ENCODE results near the gene TTLL11. TPM values are rescaled to one million over a fixed set of nuclear protein-coding genes. Genes with fewer than 3 reads are reported as not detected.

TTLL11 gene
- total RNA-seq, 4 donors from 2014 or later = 3.2 to 11.8 (median 9.0) TPM

DNA sequence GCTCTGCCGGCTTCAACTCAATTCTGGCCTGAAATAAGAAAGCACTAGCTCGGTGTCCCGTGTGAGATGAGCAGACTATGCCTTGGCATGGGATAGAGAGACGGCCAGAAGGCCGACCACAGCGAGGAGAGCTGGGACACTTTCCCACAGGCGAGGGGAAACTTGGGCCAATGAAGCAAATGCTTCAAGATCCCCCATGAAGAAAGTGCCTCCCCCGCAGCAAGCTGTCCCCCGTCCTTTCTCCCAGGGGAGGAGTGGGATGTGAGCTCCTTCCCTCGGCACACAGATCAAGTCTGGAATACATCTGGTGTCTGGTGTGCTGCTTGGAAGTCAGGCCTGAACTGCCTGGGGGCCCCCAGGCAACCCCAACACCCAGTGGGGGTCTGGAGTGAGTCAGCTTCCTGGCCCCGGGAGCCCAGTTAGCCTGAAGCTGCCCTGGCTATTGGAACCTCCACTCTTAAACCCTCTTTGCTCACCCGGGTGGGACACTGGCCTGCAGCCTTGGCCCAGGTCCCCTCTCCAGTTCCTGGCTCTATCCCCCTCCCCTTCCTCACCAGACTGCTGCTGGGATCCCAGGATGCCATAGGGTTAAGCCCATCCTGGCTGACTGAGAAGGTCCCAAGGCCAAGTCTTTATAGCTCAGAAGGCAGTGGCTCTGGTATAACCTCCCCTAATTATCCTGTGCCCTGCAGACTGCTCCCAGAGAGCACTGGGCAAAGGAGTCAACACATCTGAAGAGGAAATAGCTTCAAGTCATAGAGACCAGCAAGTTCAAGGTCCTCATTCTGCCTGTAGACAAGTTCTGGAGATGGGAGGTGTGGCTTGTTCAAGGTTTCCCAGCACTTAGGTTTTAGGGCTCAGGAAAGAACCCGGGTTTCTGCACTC lies 205.3 kb downstream of the TTLL11 start:
- no peaks in the 10 kb centered on the region for H3K9me3 ChIP-seq
- intact Hi-C loops (cut with DNase I) = no loop called here
- TF ChIP-seq POLR2A (IDR thresholded peaks at IDR 0.05) = no peak
- TF ChIP-seq, protein P1, sequence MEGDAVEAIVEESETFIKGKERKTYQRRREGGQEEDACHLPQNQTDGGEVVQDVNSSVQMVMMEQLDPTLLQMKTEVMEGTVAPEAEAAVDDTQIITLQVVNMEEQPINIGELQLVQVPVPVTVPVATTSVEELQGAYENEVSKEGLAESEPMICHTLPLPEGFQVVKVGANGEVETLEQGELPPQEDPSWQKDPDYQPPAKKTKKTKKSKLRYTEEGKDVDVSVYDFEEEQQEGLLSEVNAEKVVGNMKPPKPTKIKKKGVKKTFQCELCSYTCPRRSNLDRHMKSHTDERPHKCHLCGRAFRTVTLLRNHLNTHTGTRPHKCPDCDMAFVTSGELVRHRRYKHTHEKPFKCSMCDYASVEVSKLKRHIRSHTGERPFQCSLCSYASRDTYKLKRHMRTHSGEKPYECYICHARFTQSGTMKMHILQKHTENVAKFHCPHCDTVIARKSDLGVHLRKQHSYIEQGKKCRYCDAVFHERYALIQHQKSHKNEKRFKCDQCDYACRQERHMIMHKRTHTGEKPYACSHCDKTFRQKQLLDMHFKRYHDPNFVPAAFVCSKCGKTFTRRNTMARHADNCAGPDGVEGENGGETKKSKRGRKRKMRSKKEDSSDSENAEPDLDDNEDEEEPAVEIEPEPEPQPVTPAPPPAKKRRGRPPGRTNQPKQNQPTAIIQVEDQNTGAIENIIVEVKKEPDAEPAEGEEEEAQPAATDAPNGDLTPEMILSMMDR (IDR thresholded peaks at IDR 0.05) = no peak
- no peak overlapping the region for H3K27ac ChIP-seq
- 58 to 76% methylated on average over 5 of the region's 13 CpGs for WGBS, 2 donors
- H3K4me3 ChIP-seq = no peak overlapping the region
- no peaks in the 10 kb centered on the region for H3K27me3 ChIP-seq
- H3K36me3 ChIP-seq = no peaks in the 10 kb centered on the region
- no peak for DNase-seq
- H3K4me1 ChIP-seq = peaks cover 0 to 4% (median 0%) of the 10 kb centered on the region in 3 donors

DNA sequence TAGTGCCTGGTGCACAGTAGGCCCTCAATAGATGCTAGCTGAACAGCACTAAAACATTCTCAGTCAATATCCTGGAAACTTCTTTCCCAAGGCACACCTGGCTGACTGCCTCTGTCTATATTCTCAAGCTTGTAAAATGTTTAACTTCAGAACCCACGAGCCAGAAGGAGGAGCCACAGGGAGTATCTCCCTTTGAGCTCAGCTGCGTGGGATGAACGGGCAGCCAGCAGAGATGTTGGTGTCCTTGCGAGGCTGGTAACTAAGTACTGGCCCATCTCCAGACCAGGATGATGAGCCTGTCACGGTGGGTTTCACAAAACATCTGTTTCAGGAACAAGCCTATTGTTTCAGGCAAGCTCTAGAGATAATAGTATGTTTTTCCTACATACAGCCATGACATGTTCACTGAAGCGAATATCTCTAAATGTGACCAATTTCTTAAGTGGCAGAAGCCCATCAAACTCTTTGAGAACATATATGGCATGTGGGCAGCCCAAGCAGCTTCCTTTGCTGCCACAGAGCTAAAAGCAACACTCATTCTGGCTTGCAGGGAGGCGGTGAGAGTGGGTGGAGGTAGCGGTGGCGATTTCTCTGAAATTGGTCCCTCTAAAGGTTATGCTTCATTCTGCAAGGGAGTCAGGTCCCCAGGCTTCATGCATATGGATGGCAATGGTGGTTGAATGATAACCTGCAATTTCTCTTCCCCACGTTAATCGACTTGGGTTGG lies 206.2 kb downstream of the TTLL11 start:
- TF ChIP-seq POLR2A (IDR thresholded peaks at IDR 0.05) = no peak
- TF ChIP-seq, protein P1 (IDR thresholded peaks at IDR 0.05) = no peak
- Histone ChIP-seq H3K4me1 (peaks cover 0 to 4% (median 0%) of the 10 kb centered on the region in 3 donors), H3K36me3 (no peaks in the 10 kb centered on the region), H3K4me3 (no peak overlapping the region), H3K27me3 (no peaks in the 10 kb centered on the region), H3K9me3 (no peaks in the 10 kb centered on the region), H3K27ac (no peak overlapping the region)
- intact Hi-C loops (cut with DNase I) = no loop called here
- DNase-seq = no peak
- 70 to 86% methylated on average over 9 to 11 of the region's 11 CpGs for WGBS, 2 donors

DNA sequence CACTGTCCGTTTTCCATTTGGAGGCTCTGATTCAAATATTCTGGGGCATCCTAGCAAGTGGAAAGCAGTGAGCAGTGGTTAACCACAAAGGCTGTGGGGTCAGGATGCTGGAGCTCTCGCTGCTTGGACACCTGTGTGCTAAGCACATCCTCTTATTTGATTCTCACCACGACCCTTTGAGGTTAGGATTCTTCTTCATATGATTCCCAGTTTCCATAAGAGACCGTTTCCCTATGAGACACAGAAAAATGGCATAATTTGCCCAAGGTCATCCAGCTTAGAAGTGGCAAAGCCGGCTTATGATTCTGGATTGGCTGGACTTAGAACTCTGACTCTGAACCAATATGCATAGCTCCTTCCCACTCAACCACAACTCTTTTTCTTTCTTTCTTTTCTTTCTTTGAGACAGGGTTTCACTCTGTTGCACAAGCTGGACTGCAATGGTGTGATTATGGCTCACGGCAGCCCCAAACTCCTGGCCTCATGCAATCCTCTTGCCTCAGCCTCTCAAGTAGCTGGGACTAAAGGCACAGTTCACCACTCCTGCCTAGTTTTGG lies 207.7 kb downstream of the TTLL11 start:
- no peaks in the 10 kb centered on the region for H3K36me3 ChIP-seq
- DNase-seq = no peak
- intact Hi-C loops (cut with DNase I) = no loop called here
- no peaks in the 10 kb centered on the region for H3K27me3 ChIP-seq
- 68 to 76% methylated on average over 6 of the region's 6 CpGs for WGBS, 2 donors
- H3K4me1 ChIP-seq = peaks cover 0 to 4% (median 0%) of the 10 kb centered on the region in 3 donors
- no peak overlapping the region for H3K27ac ChIP-seq
- no peak overlapping the region for H3K4me3 ChIP-seq
- H3K9me3 ChIP-seq = no peaks in the 10 kb centered on the region
- TF ChIP-seq POLR2A (IDR thresholded peaks at IDR 0.05) = no peak
- TF ChIP-seq, protein P1 (IDR thresholded peaks at IDR 0.05) = no peak

DNA sequence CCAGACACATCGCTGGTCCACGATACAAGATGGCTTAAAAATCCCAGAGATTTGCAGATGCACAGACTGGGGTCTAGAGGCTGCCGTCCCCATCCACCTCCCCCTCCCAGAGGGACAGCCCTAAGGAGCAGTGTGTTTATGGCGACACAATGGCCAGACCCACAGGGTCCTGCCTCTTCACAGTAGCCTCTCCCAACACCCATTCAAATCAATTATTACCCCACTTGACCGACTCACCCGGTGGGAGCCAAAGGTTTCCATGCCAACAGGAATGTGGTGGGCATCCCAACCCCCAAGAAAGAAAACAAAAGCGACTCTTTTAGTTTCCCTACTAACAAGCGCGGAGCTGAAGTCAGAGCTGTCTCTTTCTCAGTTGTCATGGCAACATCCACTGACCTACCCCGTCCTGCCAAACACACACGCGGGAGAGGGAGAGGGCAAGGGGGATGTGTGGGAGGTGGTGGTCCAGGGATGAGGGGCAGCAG lies 209.0 kb downstream of the TTLL11 start:
- TF ChIP-seq, protein P1 (IDR thresholded peaks at IDR 0.05) = no peak
- TF ChIP-seq POLR2A (IDR thresholded peaks at IDR 0.05) = no peak
- DNase-seq = no peak
- 71 to 89% methylated on average over 10 to 11 of the region's 12 CpGs for WGBS, 2 donors

More for the DNA sequence above, 209.0 kb downstream of the TTLL11 start:
- intact Hi-C loops (cut with DNase I) = no loop called here
- Histone ChIP-seq H3K27ac (no peak overlapping the region), H3K4me1 (peaks cover 0 to 4% (median 0%) of the 10 kb centered on the region in 3 donors), H3K36me3 (no peaks in the 10 kb centered on the region), H3K9me3 (no peaks in the 10 kb centered on the region), H3K27me3 (no peaks in the 10 kb centered on the region), H3K4me3 (no peak overlapping the region)
